HFFc6 (cell line): Measurements from ENCODE around the gene CD1C. TPM values are rescaled to one million over a fixed set of nuclear protein-coding genes. Genes with fewer than 3 reads are reported as not detected.

Source experiments
- DNase-seq: peaks from one replicate; pipeline ENCODE4 v3.0.0-alpha.2; 2018
- H3K27ac Mint-ChIP-seq: 2 replicates; pipeline ENCODE4 v1.8.0; 2020; ENCODE audit warnings: mild to moderate bottlenecking, mixed read lengths
- H3K27me3 Mint-ChIP-seq: 2 replicates; pipeline ENCODE4 v1.8.0; 2021; ENCODE audit warnings: mild to moderate bottlenecking, moderate library complexity, mixed read lengths; ENCODE audit not compliant: insufficient read depth
- H3K36me3 Mint-ChIP-seq: 2 replicates; pipeline ENCODE4 v1.8.0; 2021; ENCODE audit warnings: low read depth, mixed read lengths
- H3K4me1 Mint-ChIP-seq: 2 replicates; pipeline ENCODE4 v1.8.0; 2020; ENCODE audit warnings: low read depth, mixed read lengths
- H3K4me3 Mint-ChIP-seq: 2 replicates; pipeline ENCODE4 v1.8.0; 2020; ENCODE audit warnings: mild to moderate bottlenecking, moderate library complexity, mixed read lengths
- H3K9me3 Mint-ChIP-seq: 2 replicates; pipeline ENCODE4 v1.8.0; 2020; ENCODE audit warnings: mild to moderate bottlenecking, mixed read lengths
- CTCF ChIP-seq: fragments of 200-600 bp; sonication (generic); IDR thresholded peaks from 2 replicates; pipeline ENCODE4 v1.5.0; 2021; ENCODE audit warnings: antibody characterized with exemption, mild to moderate bottlenecking
- total RNA-seq, 6 experiments: library from RNA; stranded (reverse); fragmentation: NEBNext Ultra II Directional; extraction: Animal tissue kit (Norgen Biotek cat#: 25700); gene quantifications; 2 replicates in 1 of 6; 3 replicates in 5 of 6; pipeline ENCODE4 v1.2.3, GENCODE V29; 2021

The CD1C gene
- total RNA-seq, 6 experiments from 2014 or later, result not detected

- H3K9me3 Mint-ChIP-seq, result peaks cover 5% of the 10 kb centered on the region
- H3K4me3 Mint-ChIP-seq, result no peak overlapping the region
- no peak overlapping the region for H3K27ac Mint-ChIP-seq
- DNase-seq, result no peak
- TF ChIP-seq CTCF, result no peak
- no peaks in the 10 kb centered on the region for H3K27me3 Mint-ChIP-seq
- no peaks in the 10 kb centered on the region for H3K4me1 Mint-ChIP-seq
- H3K36me3 Mint-ChIP-seq, result no peaks in the 10 kb centered on the region
Measured at GRCh38 chr1:158328426-158328825, 38.7 kb downstream of the CD1C start.

- Mint-ChIP-seq H3K27me3 (no peaks in the 10 kb centered on the region), H3K27ac (no peak overlapping the region), H3K4me3 (no peak overlapping the region), H3K4me1 (no peaks in the 10 kb centered on the region), H3K9me3 (peaks cover 1% of the 10 kb centered on the region), H3K36me3 (no peaks in the 10 kb centered on the region)
- TF ChIP-seq CTCF, result no peak
- no peak for DNase-seq
Measured at GRCh38 chr1:158329300-158329699, 39.6 kb downstream of the CD1C start.

- TF ChIP-seq CTCF, result no peak
- no peak for DNase-seq
Measured at GRCh38 chr1:158329733-158330132, 40.0 kb downstream of the CD1C start.

GRCh38 chr1:158330391-158331105, 40.8 kb downstream of the CD1C start:
- Mint-ChIP-seq H3K27me3 (no peaks in the 10 kb centered on the region), H3K27ac (no peak overlapping the region), H3K9me3 (no peaks in the 10 kb centered on the region; the same call in none of the 2 replicates), H3K36me3 (no peaks in the 10 kb centered on the region), H3K4me1 (no peaks in the 10 kb centered on the region), H3K4me3 (no peak overlapping the region)
- TF ChIP-seq CTCF, result no peak
- no peak for DNase-seq

More at GRCh38 chr1:158329733-158330132, 40.0 kb downstream of the CD1C start:
- no peaks in the 10 kb centered on the region for H3K36me3 Mint-ChIP-seq
- H3K27me3 Mint-ChIP-seq, result no peaks in the 10 kb centered on the region
- H3K4me1 Mint-ChIP-seq, result no peaks in the 10 kb centered on the region
- no peak overlapping the region for H3K4me3 Mint-ChIP-seq
- H3K9me3 Mint-ChIP-seq, result no peaks in the 10 kb centered on the region; the same call in none of the 2 replicates
- H3K27ac Mint-ChIP-seq, result no peak overlapping the region

GRCh38 chr1:158331106-158331425, 41.3 kb downstream of the CD1C start:
- no peaks in the 10 kb centered on the region for H3K27me3 Mint-ChIP-seq
- no peak for TF ChIP-seq CTCF
- H3K9me3 Mint-ChIP-seq, result no peaks in the 10 kb centered on the region; the same call in none of the 2 replicates
- H3K4me1 Mint-ChIP-seq, result no peaks in the 10 kb centered on the region
- no peak overlapping the region for H3K4me3 Mint-ChIP-seq
- no peaks in the 10 kb centered on the region for H3K36me3 Mint-ChIP-seq
- no peak for DNase-seq
- H3K27ac Mint-ChIP-seq, result no peak overlapping the region
